MG63 (cell line): ENCODE data around the gene HINFP. TPM values are rescaled to one million over a fixed set of nuclear protein-coding genes. Genes with fewer than 3 reads are reported as not detected.

Experiments used
- DNase-seq: peaks from one replicate; pipeline ENCODE4 v3.0.0-alpha.2; 2020
- H3K27me3 ChIP-seq: fragments of 250-450 bp; sonication (Bioruptor Pico); 2 replicates; pipeline ENCODE4 v1.5.1; 2020; ENCODE audit warnings: mild to moderate bottlenecking, moderate library complexity
- H3K36me3 ChIP-seq: fragments of 250-450 bp; sonication (Bioruptor Pico); 2 replicates; pipeline ENCODE4 v1.5.1; 2020; ENCODE audit warnings: mild to moderate bottlenecking, moderate library complexity
- H3K4me3 ChIP-seq: fragments of 250-450 bp; sonication (Bioruptor Pico); 2 replicates; pipeline ENCODE4 v1.5.1; 2020; ENCODE audit warnings: mild to moderate bottlenecking, moderate library complexity
- H3K9me3 ChIP-seq: fragments of 250-450 bp; sonication (Bioruptor Pico); 2 replicates; pipeline ENCODE4 v1.5.1; 2020; ENCODE audit warnings: mild to moderate bottlenecking, moderate library complexity
- total RNA-seq: library from RNA; depleted of rRNA; stranded (reverse); fragments of >200 nt; shearing (Covaris generic); gene quantifications from 2 replicates; pipeline ENCODE4 v1.2.3, GENCODE V29; 2014; ENCODE audit warnings: low replicate concordance

Gene HINFP
- total RNA-seq, 1 experiment from 2014 or later: 27.5 TPM

GRCh38 chr11:119109843-119110242 is 11.5 kb upstream of the HINFP start:
- H3K36me3 ChIP-seq: peaks cover 15% of the 10 kb centered on the region
- H3K4me3 ChIP-seq: no peak overlapping the region
- no peaks in the 10 kb centered on the region for H3K27me3 ChIP-seq
- no peak for DNase-seq
- no peaks in the 10 kb centered on the region for H3K9me3 ChIP-seq

GRCh38 chr11:119110439-119110838 is 10.9 kb upstream of the HINFP start:
- Histone ChIP-seq H3K36me3 (peaks cover 16% of the 10 kb centered on the region), H3K9me3 (no peaks in the 10 kb centered on the region), H3K27me3 (no peaks in the 10 kb centered on the region), H3K4me3 (no peak overlapping the region)
- no peak for DNase-seq

- no peak overlapping the region for H3K4me3 ChIP-seq
- DNase-seq: no peak
- H3K36me3 ChIP-seq: peaks cover 18% of the 10 kb centered on the region
- H3K27me3 ChIP-seq: no peaks in the 10 kb centered on the region
- H3K9me3 ChIP-seq: no peaks in the 10 kb centered on the region
These were observed 9.9 kb upstream of the HINFP start for GRCh38 chr11:119111361-119111925.

DNA sequence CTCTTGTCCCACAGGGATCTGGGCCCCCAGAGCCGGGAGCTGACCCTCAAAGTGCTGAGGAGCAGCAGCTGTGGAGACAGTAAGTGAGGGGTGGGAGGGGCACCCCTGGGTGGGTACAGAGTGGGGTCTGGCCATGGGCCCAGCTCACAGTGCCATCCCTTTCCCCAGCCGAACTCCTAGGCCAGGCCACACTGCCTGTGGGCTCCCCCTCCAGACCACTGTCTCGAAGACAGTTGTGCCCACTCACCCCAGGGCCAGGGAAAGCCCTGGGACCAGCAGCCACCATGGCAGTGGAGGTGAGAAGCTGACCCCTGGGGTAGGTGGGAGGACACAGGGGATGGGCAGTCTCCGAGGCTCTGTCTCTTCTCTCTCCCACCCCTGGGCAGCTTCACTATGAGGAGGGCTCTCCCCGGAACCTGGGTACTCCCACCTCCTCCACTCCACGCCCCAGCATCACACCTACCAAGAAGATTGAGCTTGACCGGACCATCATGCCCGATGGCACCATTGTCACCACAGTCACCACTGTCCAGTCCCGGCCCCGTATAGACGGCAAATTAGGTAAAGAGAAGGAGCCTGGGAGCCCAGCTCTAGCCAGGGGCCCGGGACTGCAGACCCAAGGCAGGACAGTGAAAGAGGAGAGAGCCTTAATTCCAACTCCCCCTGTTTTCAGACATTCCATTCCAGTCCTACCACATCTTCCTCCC is 8.9 kb upstream of the HINFP start:
- Histone ChIP-seq H3K4me3 (no peak overlapping the region), H3K9me3 (no peaks in the 10 kb centered on the region), H3K27me3 (no peaks in the 10 kb centered on the region), H3K36me3 (peaks cover 18% of the 10 kb centered on the region)
- no peak for DNase-seq

- no peak for DNase-seq
- no peaks in the 10 kb centered on the region for H3K27me3 ChIP-seq
- no peak overlapping the region for H3K4me3 ChIP-seq
- H3K36me3 ChIP-seq: peaks cover 18% of the 10 kb centered on the region
- H3K9me3 ChIP-seq: no peaks in the 10 kb centered on the region
These were observed 7.7 kb upstream of the HINFP start for GRCh38 chr11:119113716-119114115.

DNA sequence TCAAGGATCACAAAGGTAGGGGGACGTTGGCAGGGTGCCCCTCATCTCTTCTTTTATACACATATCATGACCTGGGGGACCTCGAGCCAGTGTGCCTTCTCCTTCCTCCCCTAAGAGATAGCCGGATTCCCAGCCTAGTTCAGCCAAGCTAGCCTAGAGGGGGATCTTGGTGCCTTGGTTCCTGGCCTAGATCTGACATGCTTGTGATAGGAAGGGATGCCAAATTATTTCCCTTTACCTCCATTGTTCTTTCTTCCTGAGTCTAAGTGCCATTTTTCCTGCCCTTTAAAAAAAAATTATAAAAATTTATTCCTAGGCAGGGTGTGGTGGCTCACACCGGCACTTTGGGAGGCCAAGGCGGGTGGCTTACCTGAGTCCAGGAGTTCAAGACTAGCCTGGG is 7.0 kb upstream of the HINFP start:
- Histone ChIP-seq H3K4me3 (no peak overlapping the region), H3K36me3 (peaks cover 18% of the 10 kb centered on the region), H3K27me3 (no peaks in the 10 kb centered on the region), H3K9me3 (no peaks in the 10 kb centered on the region)
- DNase-seq: no peak

DNA sequence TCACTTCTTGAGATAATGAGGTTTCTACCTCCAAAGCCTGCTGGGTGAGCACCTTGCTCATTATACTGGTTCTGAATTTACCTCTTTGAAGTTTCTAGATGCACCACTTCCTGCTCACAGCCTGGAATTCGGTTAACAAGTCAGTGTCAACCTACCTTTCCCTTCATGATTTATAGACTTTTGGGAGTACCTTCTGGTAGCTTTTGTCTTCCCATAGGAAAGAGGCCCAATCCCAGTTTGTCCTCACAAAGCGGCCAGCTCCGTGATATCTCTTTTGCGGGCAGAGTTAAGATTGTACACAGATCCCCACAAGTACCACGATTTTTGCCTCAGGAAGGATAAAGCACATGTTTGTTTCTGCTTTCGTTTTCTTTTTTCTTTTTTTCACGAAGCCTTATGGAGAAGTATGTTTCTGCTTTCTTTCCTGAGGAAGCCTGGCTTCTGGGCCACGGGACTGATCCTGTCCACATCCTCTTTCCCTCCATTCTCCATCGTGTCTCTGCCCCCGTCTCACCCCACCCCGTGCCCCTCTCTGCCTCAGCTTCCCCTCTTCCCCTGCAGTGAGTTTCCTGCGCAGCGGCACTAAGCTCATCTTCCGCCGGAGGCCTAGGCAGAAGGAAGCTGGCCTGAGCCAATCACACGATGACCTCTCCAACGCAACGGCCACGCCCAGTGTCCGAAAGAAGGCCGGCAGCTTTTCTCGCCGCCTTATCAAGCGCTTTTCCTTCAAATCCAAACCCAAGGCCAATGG is 5.7 kb upstream of the HINFP start:
- H3K36me3 ChIP-seq: peaks cover 13% of the 10 kb centered on the region; the same call in 1 of the 2 replicates
- no peak for DNase-seq
- H3K9me3 ChIP-seq: no peaks in the 10 kb centered on the region
- H3K27me3 ChIP-seq: no peaks in the 10 kb centered on the region
- H3K4me3 ChIP-seq: no peak overlapping the region

DNA sequence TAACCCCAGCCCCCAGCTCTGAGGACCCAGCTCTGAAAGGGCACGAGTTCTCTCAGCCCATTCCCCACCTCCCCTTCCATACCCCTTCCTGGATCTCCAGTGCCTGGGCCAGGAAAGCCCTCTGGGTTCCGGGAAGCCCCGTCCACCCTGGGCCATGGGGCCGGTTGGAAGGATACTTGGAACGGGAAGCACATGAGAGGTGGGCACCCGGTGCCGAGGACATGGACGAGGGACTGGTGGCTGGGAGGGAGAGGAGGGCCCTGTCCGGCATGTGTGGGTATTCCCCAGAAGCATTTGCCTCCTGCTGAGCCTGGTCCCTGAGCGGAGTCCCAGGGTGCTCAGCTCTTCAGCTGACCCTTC is 5.2 kb upstream of the HINFP start:
- H3K9me3 ChIP-seq: no peaks in the 10 kb centered on the region
- no peaks in the 10 kb centered on the region for H3K27me3 ChIP-seq
- DNase-seq: no peak
- peaks cover 13% of the 10 kb centered on the region; the same call in 1 of the 2 replicates for H3K36me3 ChIP-seq
- no peak overlapping the region for H3K4me3 ChIP-seq

DNA sequence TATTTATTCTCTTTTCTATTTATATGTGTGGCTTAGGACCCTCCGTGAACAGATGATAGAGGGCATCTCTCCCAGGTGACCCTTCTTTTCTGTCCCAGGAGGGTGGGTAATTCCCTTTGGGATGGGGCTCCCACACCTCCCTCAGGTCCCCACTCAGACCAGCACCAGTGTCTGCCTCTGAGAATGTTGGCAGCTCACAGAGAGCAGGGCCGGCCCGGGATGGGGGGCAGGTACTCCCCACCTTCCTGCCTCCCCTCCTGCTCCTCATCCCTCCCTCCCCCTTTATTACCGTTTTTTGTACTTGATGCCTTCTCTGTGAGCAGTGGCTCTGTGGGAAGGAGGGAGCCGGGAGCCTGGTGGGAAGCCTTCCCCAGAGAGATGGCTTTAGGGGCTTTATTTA is 4.8 kb upstream of the HINFP start:
- no peak for DNase-seq
- no peaks in the 10 kb centered on the region for H3K27me3 ChIP-seq
- H3K36me3 ChIP-seq: peaks cover 11% of the 10 kb centered on the region; the same call in 1 of the 2 replicates
- H3K9me3 ChIP-seq: no peaks in the 10 kb centered on the region
- H3K4me3 ChIP-seq: no peak overlapping the region

DNA sequence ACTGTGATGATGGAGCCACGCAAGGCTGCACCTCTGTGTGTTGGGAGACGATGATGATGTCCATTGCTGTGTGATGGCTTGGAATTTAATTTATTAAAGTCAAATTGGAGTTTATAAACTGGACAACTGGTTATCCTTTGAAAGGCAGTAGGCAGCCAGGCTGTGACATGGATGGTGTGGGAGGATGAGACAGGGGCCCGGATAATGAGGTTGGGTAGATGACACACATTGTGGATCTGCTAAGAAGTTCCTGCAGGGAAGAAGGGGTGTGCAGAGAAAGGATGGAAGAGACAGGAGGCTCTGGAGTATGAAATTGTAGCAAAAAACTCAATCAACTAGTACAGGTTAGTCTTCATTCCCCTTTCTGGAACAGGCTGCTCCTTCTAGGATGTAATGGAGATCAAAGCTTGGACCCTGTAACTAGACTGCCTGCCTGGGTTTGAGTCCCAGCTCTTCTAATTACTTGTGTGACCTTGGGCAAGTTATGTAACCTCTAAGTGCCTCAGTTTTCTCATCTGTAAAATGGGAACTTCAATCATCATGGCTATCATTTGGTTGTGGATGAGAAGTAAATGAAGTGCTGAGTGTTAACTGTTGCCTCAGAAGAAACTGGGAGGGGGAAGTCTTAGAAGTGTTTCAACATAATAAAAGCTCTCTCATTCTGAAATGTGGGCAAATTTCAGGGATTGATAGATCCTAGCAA is 4.2 kb upstream of the HINFP start:
- H3K9me3 ChIP-seq: no peaks in the 10 kb centered on the region
- H3K4me3 ChIP-seq: no peak overlapping the region
- no peak for DNase-seq

GRCh38 chr11:119118227-119118626 is 3.2 kb upstream of the HINFP start:
- Histone ChIP-seq H3K9me3 (no peaks in the 10 kb centered on the region), H3K27me3 (no peaks in the 10 kb centered on the region), H3K4me3 (no peak overlapping the region), H3K36me3 (peaks cover 7% of the 10 kb centered on the region; the same call in 1 of the 2 replicates)
- no peak for DNase-seq

More for the DNA sequence above, 4.2 kb upstream of the HINFP start:
- H3K27me3 ChIP-seq: no peaks in the 10 kb centered on the region
- peaks cover 7% of the 10 kb centered on the region; the same call in 1 of the 2 replicates for H3K36me3 ChIP-seq

DNA sequence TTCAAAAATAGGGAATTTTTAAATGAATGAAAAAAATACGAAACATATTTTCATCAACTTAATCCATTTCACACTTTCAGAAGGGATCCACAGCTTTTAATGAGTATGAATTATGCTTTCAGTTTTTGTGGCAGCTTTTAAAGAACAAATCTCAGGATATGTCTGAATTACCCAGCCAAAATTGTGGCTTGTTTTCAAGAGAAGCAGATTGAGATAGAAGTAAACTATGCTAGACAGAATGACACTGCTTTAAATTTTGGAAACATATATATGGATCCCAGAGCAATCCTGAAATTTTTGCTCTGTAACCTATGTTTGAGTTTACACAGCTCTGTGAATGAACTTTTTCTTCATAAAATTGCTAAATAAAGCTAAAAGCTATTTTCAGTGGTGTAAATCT is 2.4 kb upstream of the HINFP start:
- DNase-seq: no peak
- Histone ChIP-seq H3K36me3 (peaks cover 5% of the 10 kb centered on the region; the same call in 1 of the 2 replicates), H3K9me3 (no peaks in the 10 kb centered on the region), H3K27me3 (no peaks in the 10 kb centered on the region), H3K4me3 (no peak overlapping the region)

DNA sequence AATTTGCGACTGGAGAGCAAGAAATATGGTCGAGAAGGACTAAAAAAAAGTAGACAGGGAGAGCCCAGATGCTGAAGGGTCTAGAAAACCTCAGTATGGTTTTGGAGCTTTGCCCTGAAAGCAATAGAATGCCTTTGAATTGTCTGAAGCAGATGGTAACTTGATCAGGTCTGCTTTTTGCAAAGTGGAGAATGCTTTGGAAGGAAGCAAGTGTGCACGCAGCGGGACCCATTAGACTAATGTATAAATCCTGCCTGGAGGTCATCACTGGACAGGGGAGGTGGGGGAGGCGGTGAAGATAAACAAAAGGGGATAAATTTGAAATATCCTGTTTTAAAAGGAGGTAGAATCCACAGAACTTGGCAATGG is 757 bp upstream of the HINFP start:
- Histone ChIP-seq H3K36me3 (peaks cover 11% of the 10 kb centered on the region; the same call in 1 of the 2 replicates), H3K27me3 (no peaks in the 10 kb centered on the region), H3K9me3 (no peaks in the 10 kb centered on the region), H3K4me3 (peak overlapping the region; percentile 87)
- no peak for DNase-seq

- Histone ChIP-seq H3K9me3 (no peaks in the 10 kb centered on the region), H3K36me3 (peaks cover 11% of the 10 kb centered on the region; the same call in 1 of the 2 replicates), H3K27me3 (no peaks in the 10 kb centered on the region), H3K4me3 (peak overlapping the region; percentile 87)
- no peak for DNase-seq
These were observed 388 bp downstream of the HINFP start for GRCh38 chr11:119121811-119122124.

GRCh38 chr11:119125821-119126220 is 4.4 kb downstream of the HINFP start:
- no peak overlapping the region for H3K4me3 ChIP-seq
- peaks cover 13% of the 10 kb centered on the region; the same call in 1 of the 2 replicates for H3K36me3 ChIP-seq
- H3K27me3 ChIP-seq: no peaks in the 10 kb centered on the region
- H3K9me3 ChIP-seq: no peaks in the 10 kb centered on the region
- no peak for DNase-seq

DNA sequence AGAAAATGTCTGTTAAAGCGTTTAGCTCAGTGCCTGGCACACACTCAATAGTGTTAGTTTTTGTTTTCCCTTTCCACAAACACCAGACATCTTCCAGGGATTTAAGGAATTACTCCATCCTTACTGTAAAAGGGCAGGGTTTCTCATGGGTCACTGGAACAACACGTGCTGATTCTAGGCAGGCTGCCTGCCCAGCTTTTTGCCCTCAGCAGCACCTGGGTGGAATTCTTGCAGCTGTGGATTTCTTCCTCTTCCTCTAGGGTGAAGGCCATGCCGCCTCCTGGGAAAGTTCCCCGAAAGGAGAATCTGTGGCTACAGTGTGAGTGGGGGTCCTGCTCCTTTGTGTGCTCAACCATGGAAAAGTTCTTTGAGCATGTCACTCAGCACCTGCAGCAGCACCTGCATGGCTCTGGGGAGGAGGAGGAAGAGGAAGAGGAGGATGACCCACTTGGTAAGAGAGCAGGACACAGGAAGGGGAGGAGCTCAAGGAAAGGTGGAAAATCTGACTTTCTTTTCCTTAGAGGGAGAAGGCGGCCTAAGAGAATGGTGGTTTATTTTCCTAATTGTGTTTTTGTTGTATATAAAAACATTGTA is 5.4 kb downstream of the HINFP start:
- no peak for DNase-seq
- H3K9me3 ChIP-seq: no peaks in the 10 kb centered on the region
- H3K36me3 ChIP-seq: peaks cover 15% of the 10 kb centered on the region; the same call in 1 of the 2 replicates
- no peak overlapping the region for H3K4me3 ChIP-seq
- no peaks in the 10 kb centered on the region for H3K27me3 ChIP-seq

- no peaks in the 10 kb centered on the region for H3K27me3 ChIP-seq
- peaks cover 13% of the 10 kb centered on the region for H3K36me3 ChIP-seq
- H3K9me3 ChIP-seq: no peaks in the 10 kb centered on the region
- no peak for DNase-seq
- no peak overlapping the region for H3K4me3 ChIP-seq
These were observed 9.3 kb downstream of the HINFP start for GRCh38 chr11:119130662-119131061.
